ENCODE measurements around the gene GRIN2C.

The GRIN2C gene

GRCh38 chr17:74882517-74883240 is 23.0 kb upstream of the GRIN2C start:
- no peak for TF ChIP-seq CTCF (IDR thresholded peaks at IDR 0.05)
- H3K4me1 ChIP-seq (ENCODE audit: control insufficient read depth in 1 of 2, insufficient read depth in 1 of 2, low read depth in 1 of 2, low read length in 1 of 2), result peaks cover 12 to 14% of the 10 kb centered on the region in 2 experiments
- H3K27ac ChIP-seq, result no peak overlapping the region
- H3K4me3 ChIP-seq (ENCODE audit: low read depth in 1 of 2, low read length in 1 of 2), result no peak overlapping the region
- H3K27me3 ChIP-seq, result peaks cover 6% of the 10 kb centered on the region
- no peaks in the 10 kb centered on the region for H3K9me3 ChIP-seq
- H3K36me3 ChIP-seq, result no peaks in the 10 kb centered on the region

- Histone ChIP-seq H3K9me3 (no peaks in the 10 kb centered on the region), H3K4me3 (ENCODE audit: low read depth in 1 of 2, low read length in 1 of 2) (no peak overlapping the region), H3K4me1 (ENCODE audit: control insufficient read depth in 1 of 2, insufficient read depth in 1 of 2, low read depth in 1 of 2, low read length in 1 of 2) (peaks cover 12 to 14% of the 10 kb centered on the region in 2 experiments), H3K27me3 (peaks cover 6% of the 10 kb centered on the region), H3K27ac (no peak overlapping the region), H3K36me3 (no peaks in the 10 kb centered on the region)
- TF ChIP-seq CTCF (IDR thresholded peaks at IDR 0.05), result no peak
These were observed 21.4 kb upstream of the GRIN2C start for GRCh38 chr17:74881073-74881472.

- no peak overlapping the region for H3K4me3 ChIP-seq (ENCODE audit: low read depth in 1 of 2, low read length in 1 of 2)
- no peak for TF ChIP-seq CTCF (IDR thresholded peaks at IDR 0.05)
- no peak overlapping the region for H3K27ac ChIP-seq
- H3K36me3 ChIP-seq, result no peaks in the 10 kb centered on the region
- no peaks in the 10 kb centered on the region for H3K27me3 ChIP-seq
- H3K4me1 ChIP-seq (ENCODE audit: control insufficient read depth in 1 of 2, insufficient read depth in 1 of 2, low read depth in 1 of 2, low read length in 1 of 2), result peaks cover 12 to 14% of the 10 kb centered on the region in 2 experiments
- H3K9me3 ChIP-seq, result no peaks in the 10 kb centered on the region
These were observed 19.6 kb upstream of the GRIN2C start for GRCh38 chr17:74879308-74879707.

- TF ChIP-seq CTCF (IDR thresholded peaks at IDR 0.05), result no peak
- Histone ChIP-seq H3K27me3 (no peaks in the 10 kb centered on the region), H3K36me3 (no peaks in the 10 kb centered on the region), H3K4me1 (ENCODE audit: control insufficient read depth in 1 of 2, insufficient read depth in 1 of 2, low read depth in 1 of 2, low read length in 1 of 2) (peaks cover 13 to 18% of the 10 kb centered on the region in 2 experiments), H3K4me3 (ENCODE audit: low read depth in 1 of 2, low read length in 1 of 2) (no peak overlapping the region), H3K9me3 (no peaks in the 10 kb centered on the region), H3K27ac (no peak overlapping the region)
These were observed 19.0 kb upstream of the GRIN2C start for GRCh38 chr17:74878658-74879057.

GRCh38 chr17:74877592-74878548 is 18.2 kb upstream of the GRIN2C start:
- H3K27me3 ChIP-seq, result no peaks in the 10 kb centered on the region
- TF ChIP-seq CTCF (IDR thresholded peaks at IDR 0.05), result no peak
- no peak overlapping the region for H3K4me3 ChIP-seq (ENCODE audit: low read depth in 1 of 2, low read length in 1 of 2)
- no peak overlapping the region for H3K27ac ChIP-seq
- H3K4me1 ChIP-seq (ENCODE audit: control insufficient read depth in 1 of 2, insufficient read depth in 1 of 2, low read depth in 1 of 2, low read length in 1 of 2), result peaks cover 7 to 14% of the 10 kb centered on the region in 2 experiments
- H3K9me3 ChIP-seq, result no peaks in the 10 kb centered on the region
- no peaks in the 10 kb centered on the region for H3K36me3 ChIP-seq
